Measurements from ENCODE around the gene PIGM. TPM values are rescaled to one million over a fixed set of nuclear protein-coding genes. Genes with fewer than 3 reads are reported as not detected.
A peak's percentile ranks its signal among the peaks of the same experiment; 100 is the strongest.

The PIGM gene
- total and polyA plus RNA-seq, 5 donors from 2014 or later: 3.6 to 5.5 (median 4.5) TPM

- H3K4me1 Mint-ChIP-seq: peaks cover 0 to 14% (median 4%) of the 10 kb centered on the region in 4 donors
Measured at GRCh38 chr1:160046494-160047110, 14.8 kb upstream of the PIGM start.

DNA sequence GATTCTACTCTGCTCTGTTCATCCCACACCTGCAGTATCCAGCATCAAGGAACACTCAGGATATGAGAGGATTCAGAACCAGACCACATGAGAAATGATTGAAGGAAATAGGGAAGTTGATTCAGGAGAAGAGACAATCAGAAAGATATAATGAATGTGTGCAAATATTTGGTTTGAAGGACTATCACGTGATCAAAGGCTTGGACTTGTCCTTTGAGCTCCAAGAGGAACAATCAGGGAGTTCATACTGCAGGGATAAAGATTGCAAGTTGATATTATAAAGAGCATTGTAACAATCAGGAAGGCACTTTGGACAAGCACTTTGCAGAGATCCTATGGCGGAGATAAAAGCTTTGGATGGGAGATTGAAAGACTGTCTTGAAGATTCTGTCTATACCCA lies 13.9 kb upstream of the PIGM start:
- DNase-seq: no peak
- Histone ChIP-seq H3K4me3 (ENCODE audit: low read depth, low read length) (no peak overlapping the region), H3K9me3 (ENCODE audit: control insufficient read depth in 2 of 2, low read length in 2 of 2) (no peaks in the 10 kb centered on the region), H3K36me3 (ENCODE audit: control insufficient read depth, insufficient read depth, low read length) (no peaks in the 10 kb centered on the region), H3K27me3 (ENCODE audit: control insufficient read depth, insufficient read depth, low read length) (peaks cover 9% of the 10 kb centered on the region), H3K4me1 (ENCODE audit: control insufficient read depth, insufficient read depth, low read length, poor library complexity, severe bottlenecking) (peaks cover 4% of the 10 kb centered on the region), H3K27ac (ENCODE audit: insufficient read depth, low read length, poor library complexity, severe bottlenecking) (no peak overlapping the region)
- Mint-ChIP-seq H3K27me3 (peaks cover 33% of the 10 kb centered on the region), H3K4me3 (no peak overlapping the region), H3K4me1 (peaks cover 0 to 14% (median 4%) of the 10 kb centered on the region in 4 donors), H3K36me3 (no peaks in the 10 kb centered on the region), H3K9me3 (peaks cover 0 to 1% (median 0%) of the 10 kb centered on the region in 7 donors), H3K27ac (no peak overlapping the region)
- ATAC-seq (ENCODE audit: low read depth in 2 of 2): no peak

More at GRCh38 chr1:160046494-160047110, 14.8 kb upstream of the PIGM start:
- no peak overlapping the region for H3K27ac ChIP-seq (ENCODE audit: insufficient read depth, low read length, poor library complexity, severe bottlenecking)
- no peaks in the 10 kb centered on the region for H3K36me3 ChIP-seq (ENCODE audit: control insufficient read depth, insufficient read depth, low read length)
- Mint-ChIP-seq H3K27me3 (peaks cover 33% of the 10 kb centered on the region), H3K36me3 (no peaks in the 10 kb centered on the region), H3K4me3 (peak overlapping the region in 2 of 4 donors; percentile 55 to 85), H3K27ac (peak overlapping the region in 2 of 3 donors; percentile 26 to 45), H3K9me3 (peaks cover 0 to 1% (median 0%) of the 10 kb centered on the region in 7 donors)
- no peaks in the 10 kb centered on the region for H3K9me3 ChIP-seq (ENCODE audit: control insufficient read depth in 2 of 2, low read length in 2 of 2)
- ATAC-seq (ENCODE audit: low read depth in 2 of 2): peak; percentile 58 to 68
- peak; percentile 12 to 55 (median 45) for DNase-seq
- peaks cover 11% of the 10 kb centered on the region for H3K27me3 ChIP-seq (ENCODE audit: control insufficient read depth, insufficient read depth, low read length)
- peak overlapping the region; percentile 67 for H3K4me3 ChIP-seq (ENCODE audit: low read depth, low read length)
- H3K4me1 ChIP-seq (ENCODE audit: control insufficient read depth, insufficient read depth, low read length, poor library complexity, severe bottlenecking): peaks cover 4% of the 10 kb centered on the region

DNA sequence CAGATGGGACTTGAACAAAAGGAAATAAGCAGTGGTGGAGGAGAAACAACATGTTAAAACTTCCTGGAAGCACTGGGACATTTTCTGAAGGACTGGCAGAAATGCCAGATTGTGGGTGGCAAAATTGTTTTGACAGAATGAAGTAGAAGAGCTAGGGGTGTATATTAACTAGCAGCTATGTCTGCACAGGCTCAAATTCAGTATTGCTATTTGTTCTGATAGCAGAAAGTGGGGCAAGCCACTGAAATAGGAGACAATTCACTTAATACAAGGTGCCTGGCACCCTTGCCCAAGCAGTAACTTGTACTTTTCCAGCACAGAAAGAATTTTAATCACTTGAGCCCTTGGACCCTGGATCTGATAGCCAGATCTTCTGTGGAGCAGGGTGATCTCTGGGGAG lies 11.8 kb upstream of the PIGM start:
- Mint-ChIP-seq H3K27ac (peak overlapping the region in 1 of 3 donors; percentile 11), H3K9me3 (peaks cover 0 to 1% (median 0%) of the 10 kb centered on the region in 7 donors), H3K36me3 (peaks cover 3% of the 10 kb centered on the region), H3K27me3 (peaks cover 22% of the 10 kb centered on the region), H3K4me3 (no peak overlapping the region), H3K4me1 (peaks cover 0 to 14% (median 4%) of the 10 kb centered on the region in 4 donors)
- no peak for ATAC-seq (ENCODE audit: low read depth in 2 of 2)
- Histone ChIP-seq H3K9me3 (ENCODE audit: control insufficient read depth in 2 of 2, low read length in 2 of 2) (no peaks in the 10 kb centered on the region), H3K27ac (ENCODE audit: insufficient read depth, low read length, poor library complexity, severe bottlenecking) (no peak overlapping the region), H3K4me3 (ENCODE audit: low read depth, low read length) (no peak overlapping the region), H3K36me3 (ENCODE audit: control insufficient read depth, insufficient read depth, low read length) (no peaks in the 10 kb centered on the region), H3K4me1 (ENCODE audit: control insufficient read depth, insufficient read depth, low read length, poor library complexity, severe bottlenecking) (peaks cover 4% of the 10 kb centered on the region), H3K27me3 (ENCODE audit: control insufficient read depth, insufficient read depth, low read length) (peaks cover 9% of the 10 kb centered on the region)
- no peak for DNase-seq

DNA sequence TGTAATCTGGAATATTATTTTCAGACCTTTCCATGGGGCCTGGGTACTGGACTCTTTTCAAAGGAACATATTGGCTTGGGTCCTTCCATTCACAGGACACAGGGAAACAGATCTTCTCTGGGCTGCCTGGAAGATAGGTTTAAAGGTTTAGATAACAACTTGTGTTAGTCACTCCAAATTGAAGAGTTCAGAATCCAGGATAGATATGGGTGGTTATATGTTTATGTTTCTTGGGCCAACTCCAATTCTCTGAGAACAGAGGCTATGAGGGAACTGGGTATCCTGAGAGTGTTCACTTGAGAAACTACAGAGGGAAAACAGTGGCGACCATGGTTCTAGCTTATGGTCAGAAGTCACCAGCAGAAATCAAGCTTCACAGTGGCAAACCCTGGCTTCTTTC lies 8.7 kb upstream of the PIGM start:
- Mint-ChIP-seq H3K4me1 (peaks cover 0 to 2% (median 0%) of the 10 kb centered on the region in 4 donors), H3K4me3 (no peak overlapping the region), H3K27me3 (peaks cover 1% of the 10 kb centered on the region), H3K9me3 (peaks cover 0 to 3% (median 0%) of the 10 kb centered on the region in 7 donors), H3K36me3 (peaks cover 3% of the 10 kb centered on the region), H3K27ac (no peak overlapping the region)
- H3K9me3 ChIP-seq (ENCODE audit: control insufficient read depth in 2 of 2, low read length in 2 of 2): no peaks in the 10 kb centered on the region
- no peaks in the 10 kb centered on the region for H3K4me1 ChIP-seq (ENCODE audit: control insufficient read depth, insufficient read depth, low read length, poor library complexity, severe bottlenecking)
- H3K27me3 ChIP-seq (ENCODE audit: control insufficient read depth, insufficient read depth, low read length): peaks cover 2% of the 10 kb centered on the region
- DNase-seq (no peak), ATAC-seq (ENCODE audit: low read depth in 2 of 2) (no peak)
- no peak overlapping the region for H3K27ac ChIP-seq (ENCODE audit: insufficient read depth, low read length, poor library complexity, severe bottlenecking)
- no peaks in the 10 kb centered on the region for H3K36me3 ChIP-seq (ENCODE audit: control insufficient read depth, insufficient read depth, low read length)
- H3K4me3 ChIP-seq (ENCODE audit: low read depth, low read length): no peak overlapping the region

GRCh38 chr1:160032165-160032820 lies 503 bp upstream of the PIGM start:
- ATAC-seq (ENCODE audit: low read depth in 2 of 2) (peak in 1 of 2 donors; percentile 1), DNase-seq (peak in 1 of 3 donors; percentile 17)
- H3K27ac ChIP-seq (ENCODE audit: insufficient read depth, low read length, poor library complexity, severe bottlenecking): peak overlapping the region; percentile 69
- Mint-ChIP-seq H3K36me3 (peaks cover 1% of the 10 kb centered on the region), H3K4me3 (peak overlapping the region; percentile 96 to 98 (median 97)), H3K27ac (peak overlapping the region; percentile 89 to 97 (median 97)), H3K27me3 (no peaks in the 10 kb centered on the region), H3K4me1 (peaks cover 24 to 45% (median 38%) of the 10 kb centered on the region in 4 donors), H3K9me3 (peaks cover 0 to 3% (median 0%) of the 10 kb centered on the region in 7 donors)
- peak overlapping the region; percentile 81 for H3K4me3 ChIP-seq (ENCODE audit: low read depth, low read length)
- H3K4me1 ChIP-seq (ENCODE audit: control insufficient read depth, insufficient read depth, low read length, poor library complexity, severe bottlenecking): peaks cover 29% of the 10 kb centered on the region
- no peaks in the 10 kb centered on the region for H3K9me3 ChIP-seq (ENCODE audit: control insufficient read depth in 2 of 2, low read length in 2 of 2)
- H3K27me3 ChIP-seq (ENCODE audit: control insufficient read depth, insufficient read depth, low read length): no peaks in the 10 kb centered on the region
- H3K36me3 ChIP-seq (ENCODE audit: control insufficient read depth, insufficient read depth, low read length): no peaks in the 10 kb centered on the region

DNA sequence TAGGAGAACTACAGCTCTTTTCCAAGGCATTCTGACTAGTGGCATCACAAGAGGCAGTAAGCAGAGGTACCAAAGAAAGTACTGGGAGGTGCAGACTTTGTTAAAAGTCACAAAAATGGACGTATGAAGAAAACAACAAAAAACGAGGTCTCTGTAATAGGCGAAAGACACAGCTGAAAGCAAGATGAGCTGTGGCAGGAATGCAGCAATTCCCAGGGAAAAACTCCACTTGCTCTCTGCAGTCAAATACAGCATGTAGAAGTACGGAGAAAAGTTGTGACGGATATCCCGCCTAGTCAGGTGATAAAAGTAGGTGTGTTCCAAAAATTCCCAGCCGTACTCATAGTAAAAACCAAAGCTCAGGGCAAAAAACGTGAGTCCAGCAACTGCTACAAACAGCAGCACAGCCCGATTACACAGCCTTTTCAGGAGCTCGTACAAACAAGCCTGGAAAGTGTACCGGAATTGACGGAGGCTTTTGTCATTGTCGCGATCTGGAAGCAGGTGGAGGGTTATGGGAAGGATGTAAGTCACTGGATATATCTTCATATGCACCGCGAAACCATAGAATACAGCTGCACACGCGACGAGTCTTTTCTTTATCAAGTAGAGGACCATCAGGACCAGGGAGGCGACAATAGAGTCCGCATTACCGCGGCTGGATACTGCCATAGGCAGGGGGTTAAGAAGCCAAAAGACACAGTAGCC lies 979 bp downstream of the PIGM start:
- H3K27ac ChIP-seq (ENCODE audit: insufficient read depth, low read length, poor library complexity, severe bottlenecking): peak overlapping the region; percentile 69
- Mint-ChIP-seq H3K4me1 (peaks cover 24 to 49% (median 40%) of the 10 kb centered on the region in 4 donors), H3K9me3 (peaks cover 0 to 1% (median 0%) of the 10 kb centered on the region in 7 donors), H3K27me3 (no peaks in the 10 kb centered on the region), H3K4me3 (peak overlapping the region; percentile 96 to 98 (median 97)), H3K36me3 (peaks cover 6% of the 10 kb centered on the region), H3K27ac (peak overlapping the region; percentile 89 to 97 (median 97))
- peak; percentile 3 to 23 for ATAC-seq (ENCODE audit: low read depth in 2 of 2)
- H3K4me3 ChIP-seq (ENCODE audit: low read depth, low read length): peak overlapping the region; percentile 81
- no peak for DNase-seq
- peaks cover 29% of the 10 kb centered on the region for H3K4me1 ChIP-seq (ENCODE audit: control insufficient read depth, insufficient read depth, low read length, poor library complexity, severe bottlenecking)
- H3K27me3 ChIP-seq (ENCODE audit: control insufficient read depth, insufficient read depth, low read length): no peaks in the 10 kb centered on the region
- no peaks in the 10 kb centered on the region for H3K36me3 ChIP-seq (ENCODE audit: control insufficient read depth, insufficient read depth, low read length)
- no peaks in the 10 kb centered on the region for H3K9me3 ChIP-seq (ENCODE audit: control insufficient read depth in 2 of 2, low read length in 2 of 2)

DNA sequence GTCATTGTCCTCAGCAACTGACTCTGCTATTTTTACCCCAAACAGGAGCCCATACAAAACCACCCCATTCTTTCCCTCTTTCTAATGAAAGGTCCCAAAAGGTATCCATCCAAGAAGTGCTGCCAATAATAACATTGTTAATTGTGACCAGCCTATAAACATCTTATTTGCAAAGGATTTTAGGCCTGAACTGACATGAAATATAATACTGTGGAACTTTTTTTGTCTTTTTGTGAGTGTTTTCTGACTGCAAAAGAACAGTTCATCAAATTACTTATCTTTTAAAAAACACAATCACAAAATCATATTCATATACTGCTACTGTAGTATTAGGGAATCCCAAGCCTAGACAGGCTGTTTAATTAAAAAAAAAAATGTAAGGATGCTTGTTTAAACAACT lies 3.4 kb downstream of the PIGM start:
- Histone ChIP-seq H3K4me1 (ENCODE audit: control insufficient read depth, insufficient read depth, low read length, poor library complexity, severe bottlenecking) (peaks cover 29% of the 10 kb centered on the region), H3K27me3 (ENCODE audit: control insufficient read depth, insufficient read depth, low read length) (no peaks in the 10 kb centered on the region), H3K36me3 (ENCODE audit: control insufficient read depth, insufficient read depth, low read length) (no peaks in the 10 kb centered on the region), H3K27ac (ENCODE audit: insufficient read depth, low read length, poor library complexity, severe bottlenecking) (no peak overlapping the region), H3K9me3 (ENCODE audit: control insufficient read depth in 2 of 2, low read length in 2 of 2) (no peaks in the 10 kb centered on the region), H3K4me3 (ENCODE audit: low read depth, low read length) (no peak overlapping the region)
- Mint-ChIP-seq H3K27me3 (no peaks in the 10 kb centered on the region), H3K4me1 (peaks cover 24 to 49% (median 39%) of the 10 kb centered on the region in 4 donors), H3K9me3 (peaks cover 0 to 1% (median 0%) of the 10 kb centered on the region in 7 donors), H3K4me3 (peak overlapping the region in 2 of 4 donors; percentile 49 to 75), H3K36me3 (peaks cover 12% of the 10 kb centered on the region), H3K27ac (no peak overlapping the region)
- DNase-seq (no peak), ATAC-seq (ENCODE audit: low read depth in 2 of 2) (no peak)
